ENCODE data around the gene SOWAHA. TPM values are rescaled to one million over a fixed set of nuclear protein-coding genes. Genes with fewer than 3 reads are reported as not detected.

The SOWAHA gene
- total and polyA plus RNA-seq, 10 of the 15 experiments (the other 5 are each of a cell fraction or from before 2014, with no cell fraction given): 0.02 to 0.37 (median 0.05) TPM; not detected in 4

DNA sequence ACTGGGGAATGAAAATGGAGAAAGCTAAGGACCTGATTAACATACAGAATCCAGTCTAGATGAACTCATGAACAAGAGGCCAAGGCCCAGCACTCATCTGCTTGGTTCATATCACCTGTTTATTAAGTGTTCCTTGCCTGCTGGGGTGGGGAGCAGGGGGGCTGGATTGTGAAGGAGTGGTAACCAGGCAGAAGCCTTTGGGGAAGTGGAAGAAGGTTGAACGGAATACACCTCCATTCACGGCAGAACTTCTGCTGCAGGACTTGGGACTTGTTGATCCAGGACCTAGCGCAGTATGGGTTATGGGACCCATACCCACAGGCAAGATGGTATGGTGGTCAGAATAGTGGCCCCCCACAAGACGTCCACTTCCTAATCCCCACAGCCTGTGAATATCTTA lies 27.2 kb upstream of the SOWAHA start:
- DNase-seq (ENCODE audit: low read depth, low spot score): no peak
- in situ Hi-C loops (cut with MboI): no loop called here
- Histone ChIP-seq H3K4me3 (no peak overlapping the region), H3K4me2 (ENCODE audit: control insufficient read depth, insufficient read depth) (no peak overlapping the region), H3K36me3 (ENCODE audit: control insufficient read depth in 2 of 2, insufficient read depth in 2 of 2, low read length in 1 of 2) (no peaks in the 10 kb centered on the region), H3K9ac (ENCODE audit: control insufficient read depth, insufficient read depth, low read length) (no peak overlapping the region), H4K20me1 (ENCODE audit: control insufficient read depth, insufficient read depth) (no peaks in the 10 kb centered on the region), H3K27me3 (replicated peaks in 1 of 2; ENCODE audit: control insufficient read depth in 2 of 2, insufficient read depth in 2 of 2, low read length in 1 of 2) (no peaks in the 10 kb centered on the region), H3K4me1 (ENCODE audit: control insufficient read depth, insufficient read depth, low read length) (0 out of 2 replicates have a peak, but pooled peaks cover 3% of the 10 kb centered on the region), H3K27ac (ENCODE audit: control insufficient read depth, insufficient read depth) (no peak overlapping the region), H2AFZ (ENCODE audit: control insufficient read depth, low read depth, low read length) (no peak overlapping the region; the same call in 1 of the 2 replicates), H3K9me3 (replicated peaks; ENCODE audit: control insufficient read depth, insufficient read depth, low read length) (no peaks in the 10 kb centered on the region), H3K79me2 (ENCODE audit: control insufficient read depth, insufficient read depth, low read length) (no peaks in the 10 kb centered on the region)
- ChIA-PET CTCF (interaction anchor here (1.0 to 2.2 kb wide), 11 partner anchors 8 to 285 kb away, joined by 3 to 9 read pairs (median 4); no protein-coding TSS in a partner anchor), POLR2A (interaction anchor here (1.3 to 1.4 kb wide), 2 partner anchors 21 to 147 kb away, joined by 3 to 4 read pairs; no protein-coding TSS in a partner anchor), SMC1A (ENCODE audit: uncharacterized antibody, unreplicated experiment) (interaction anchor here (0.8 to 2.6 kb wide), 7 partner anchors 13 to 147 kb away, joined by 3 to 9 read pairs (median 4); no protein-coding TSS in a partner anchor), RAD21 (ENCODE audit: unreplicated experiment) (interaction anchor here (0.7 to 1.0 kb wide), 3 partner anchors 12 to 35 kb away, joined by 3 to 4 read pairs (median 3); no protein-coding TSS in a partner anchor)
- intact Hi-C loops (cut with micrococcal nuclease; ENCODE audit: unreplicated experiment): no loop called here
- FAIRE-seq: no peak
- BruUV-seq (replicated peaks): no TSS peak
- ATAC-seq: no peak
- whole genome bisulfite sequencing (ENCODE audit: insufficient coverage, insufficient replicate concordance, low lambda C conversion rate, missing lambda C conversion rate): 73% methylated on average over 4 of the region's 4 CpGs
- TF ChIP-seq ESRRA (IDR thresholded peaks at IDR 0.05; ENCODE audit: low read length) (no peak), NR2F1 (conservative IDR thresholded peaks at IDR 0.05) (no peak), CHD1 (IDR thresholded peaks at IDR 0.05; ENCODE audit: low read depth, low read length) (no peak), POLR2AphosphoS5 (IDR thresholded peaks at IDR 0.05; ENCODE audit: low read length) (no peak), EP300 (IDR thresholded peaks at IDR 0.05; ENCODE audit: borderline replicate concordance in 1 of 2, control insufficient read depth in 1 of 2, low read depth in 2 of 2, low read length in 2 of 2) (no peak)
- TF ChIP-seq, protein P1, sequence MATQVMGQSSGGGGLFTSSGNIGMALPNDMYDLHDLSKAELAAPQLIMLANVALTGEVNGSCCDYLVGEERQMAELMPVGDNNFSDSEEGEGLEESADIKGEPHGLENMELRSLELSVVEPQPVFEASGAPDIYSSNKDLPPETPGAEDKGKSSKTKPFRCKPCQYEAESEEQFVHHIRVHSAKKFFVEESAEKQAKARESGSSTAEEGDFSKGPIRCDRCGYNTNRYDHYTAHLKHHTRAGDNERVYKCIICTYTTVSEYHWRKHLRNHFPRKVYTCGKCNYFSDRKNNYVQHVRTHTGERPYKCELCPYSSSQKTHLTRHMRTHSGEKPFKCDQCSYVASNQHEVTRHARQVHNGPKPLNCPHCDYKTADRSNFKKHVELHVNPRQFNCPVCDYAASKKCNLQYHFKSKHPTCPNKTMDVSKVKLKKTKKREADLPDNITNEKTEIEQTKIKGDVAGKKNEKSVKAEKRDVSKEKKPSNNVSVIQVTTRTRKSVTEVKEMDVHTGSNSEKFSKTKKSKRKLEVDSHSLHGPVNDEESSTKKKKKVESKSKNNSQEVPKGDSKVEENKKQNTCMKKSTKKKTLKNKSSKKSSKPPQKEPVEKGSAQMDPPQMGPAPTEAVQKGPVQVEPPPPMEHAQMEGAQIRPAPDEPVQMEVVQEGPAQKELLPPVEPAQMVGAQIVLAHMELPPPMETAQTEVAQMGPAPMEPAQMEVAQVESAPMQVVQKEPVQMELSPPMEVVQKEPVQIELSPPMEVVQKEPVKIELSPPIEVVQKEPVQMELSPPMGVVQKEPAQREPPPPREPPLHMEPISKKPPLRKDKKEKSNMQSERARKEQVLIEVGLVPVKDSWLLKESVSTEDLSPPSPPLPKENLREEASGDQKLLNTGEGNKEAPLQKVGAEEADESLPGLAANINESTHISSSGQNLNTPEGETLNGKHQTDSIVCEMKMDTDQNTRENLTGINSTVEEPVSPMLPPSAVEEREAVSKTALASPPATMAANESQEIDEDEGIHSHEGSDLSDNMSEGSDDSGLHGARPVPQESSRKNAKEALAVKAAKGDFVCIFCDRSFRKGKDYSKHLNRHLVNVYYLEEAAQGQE (IDR thresholded peaks at IDR 0.05; ENCODE audit: low read depth, low read length): no peak
- TF ChIP-seq, protein P2, sequence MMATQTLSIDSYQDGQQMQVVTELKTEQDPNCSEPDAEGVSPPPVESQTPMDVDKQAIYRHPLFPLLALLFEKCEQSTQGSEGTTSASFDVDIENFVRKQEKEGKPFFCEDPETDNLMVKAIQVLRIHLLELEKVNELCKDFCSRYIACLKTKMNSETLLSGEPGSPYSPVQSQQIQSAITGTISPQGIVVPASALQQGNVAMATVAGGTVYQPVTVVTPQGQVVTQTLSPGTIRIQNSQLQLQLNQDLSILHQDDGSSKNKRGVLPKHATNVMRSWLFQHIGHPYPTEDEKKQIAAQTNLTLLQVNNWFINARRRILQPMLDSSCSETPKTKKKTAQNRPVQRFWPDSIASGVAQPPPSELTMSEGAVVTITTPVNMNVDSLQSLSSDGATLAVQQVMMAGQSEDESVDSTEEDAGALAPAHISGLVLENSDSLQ (IDR thresholded peaks at IDR 0.05): no peak

All from GM12878 (cell line).